Neural cell (in vitro differentiated cells): ENCODE data around the gene TADA3. TPM values are rescaled to one million over a fixed set of nuclear protein-coding genes. Genes with fewer than 3 reads are reported as not detected.

Experiments used
- H2AFZ ChIP-seq: fragments of 200-600, 300-800 bp; sonication (generic), shearing (Covaris generic); 2 replicates; pipeline ENCODE4 v1.6.0; 2014; ENCODE audit warnings: low read depth, mild to moderate bottlenecking, antibody characterized with exemption, low read length, moderate library complexity
- H3F3A ChIP-seq: fragments of 200-600 bp; shearing (Covaris generic); 2 replicates; pipeline ENCODE4 v1.6.1; 2016; ENCODE audit warnings: mild to moderate bottlenecking, moderate library complexity, mixed read lengths, antibody characterized with exemption, low read length; ENCODE audit not compliant: insufficient read depth, poor library complexity, severe bottlenecking
- H3K27ac ChIP-seq: fragments of 200-600, 300-800 bp; sonication (generic), shearing (Covaris generic); 2 replicates; pipeline ENCODE4 v1.5.1; 2014; ENCODE audit warnings: mild to moderate bottlenecking, low read length, moderate library complexity
- H3K27me3 ChIP-seq: fragments of 300-800, 200-600 bp; sonication (generic), shearing (Covaris generic); 2 replicates; pipeline ENCODE4 v1.6.0; 2014; ENCODE audit warnings: mild to moderate bottlenecking, low read depth, low read length, moderate library complexity; ENCODE audit not compliant: insufficient read depth
- H3K36me3 ChIP-seq: fragments of 300-800, 200-600 bp; sonication (generic), shearing (Covaris generic); 2 replicates; pipeline ENCODE4 v1.5.1; 2014; ENCODE audit warnings: mild to moderate bottlenecking, antibody characterized with exemption, low read length, moderate library complexity; ENCODE audit not compliant: insufficient read depth
- H3K4me2 ChIP-seq: fragments of 300-800, 200-600 bp; sonication (generic), shearing (Covaris generic); 2 replicates; pipeline ENCODE4 v1.6.0; 2014; ENCODE audit warnings: mild to moderate bottlenecking, low read length
- H3K4me3 ChIP-seq: fragments of 300-800, 200-600 bp; sonication (generic), shearing (Covaris generic); 2 replicates; pipeline ENCODE4 v1.5.1; 2014; ENCODE audit warnings: mild to moderate bottlenecking, low read length, moderate library complexity
- H3K79me2 ChIP-seq: fragments of 200-600 bp; shearing (Covaris generic); replicated peaks from 2 replicates; pipeline ENCODE4 v1.6.0; 2014; ENCODE audit warnings: mild to moderate bottlenecking, low read length, moderate library complexity; ENCODE audit not compliant: insufficient read depth
- H3K9ac ChIP-seq: fragments of 300-800, 200-600 bp; sonication (generic), shearing (Covaris generic); 2 replicates; pipeline ENCODE4 v1.6.1; 2016; ENCODE audit warnings: mild to moderate bottlenecking, low read length, mixed read lengths
- H3K9me2 ChIP-seq: fragments of 200-600 bp; shearing (Covaris generic); 2 replicates; pipeline ENCODE4 v1.6.1; 2016; ENCODE audit warnings: mild to moderate bottlenecking, low read length, mixed read lengths; ENCODE audit not compliant: insufficient read depth
- H3K9me3 ChIP-seq: fragments of 200-600, 300-800 bp; sonication (generic), shearing (Covaris generic); 2 replicates; pipeline ENCODE4 v1.6.1; 2016; ENCODE audit warnings: mild to moderate bottlenecking, mixed run types, low read length, moderate library complexity, mixed read lengths
- H4K20me1 ChIP-seq: fragments of 200-600 bp; shearing (Covaris generic); 2 replicates; pipeline ENCODE4 v1.6.1; 2016; ENCODE audit warnings: mild to moderate bottlenecking, mixed run types; ENCODE audit not compliant: insufficient read depth
- CTCF ChIP-seq: fragments of 450-650 bp; IDR thresholded peaks from 2 replicates; pipeline ENCODE4 v1.5.1; 2014; ENCODE audit warnings: antibody characterized with exemption, mild to moderate bottlenecking, moderate library complexity; ENCODE audit not compliant: poor library complexity, severe bottlenecking
- EP300 ChIP-seq: fragments of 450-650 bp; conservative IDR thresholded peaks from 2 replicates; pipeline ENCODE4 v1.6.1; 2014; ENCODE audit warnings: antibody characterized with exemption, mild to moderate bottlenecking, moderate library complexity; ENCODE audit not compliant: poor library complexity, severe bottlenecking
- EZH2 ChIP-seq: fragments of 200-600, 300-800 bp; shearing (Covaris generic), sonication (generic); IDR thresholded peaks from 2 replicates; pipeline ENCODE4 v1.6.1; 2014; ENCODE audit warnings: antibody characterized with exemption, low read length, borderline replicate concordance, mild to moderate bottlenecking; ENCODE audit not compliant: insufficient read depth, poor library complexity, severe bottlenecking
- MXI1 ChIP-seq: fragments of 450-650 bp; conservative IDR thresholded peaks from 2 replicates; pipeline ENCODE4 v1.6.1; 2014; ENCODE audit warnings: antibody characterized with exemption, mild to moderate bottlenecking; ENCODE audit not compliant: poor library complexity, severe bottlenecking
- POLR2AphosphoS5 ChIP-seq: IDR thresholded peaks from 2 replicates; pipeline ENCODE4 v1.6.1; 2012
- RAD21 ChIP-seq: fragments of 450-650 bp; conservative IDR thresholded peaks from 2 replicates; pipeline ENCODE4 v1.6.1; 2014; ENCODE audit warnings: antibody characterized with exemption, mild to moderate bottlenecking, moderate library complexity
- REST ChIP-seq: IDR thresholded peaks from 2 replicates; pipeline ENCODE4 v1.6.1; 2012; ENCODE audit warnings: borderline replicate concordance
- SMC3 ChIP-seq: fragments of 450-650 bp; conservative IDR thresholded peaks from 2 replicates; pipeline ENCODE4 v1.6.1; 2014; ENCODE audit warnings: antibody characterized with exemption, mild to moderate bottlenecking, moderate library complexity; ENCODE audit not compliant: poor library complexity
- TAF1 ChIP-seq: IDR thresholded peaks from 2 replicates; pipeline ENCODE4 v1.6.1; 2012; ENCODE audit warnings: low read depth
- polyA plus RNA-seq: library from polyadenylated mRNA; depleted of rRNA; stranded (reverse); fragments of >200 nt; gene quantifications from 2 replicates; pipeline ENCODE4 v1.2.3, GENCODE V29; 2014

TADA3 gene
- polyA plus RNA-seq, 1 donor from 2014 or later = 55.4 TPM

- no peaks in the 10 kb centered on the region for H3K27me3 ChIP-seq
- H3K27ac ChIP-seq = no peak overlapping the region
- H3K9ac ChIP-seq = no peak overlapping the region
- H3K9me2 ChIP-seq = no peaks in the 10 kb centered on the region
- no peaks in the 10 kb centered on the region for H3F3A ChIP-seq
- H3K79me2 ChIP-seq = no peaks in the 10 kb centered on the region
- no peaks in the 10 kb centered on the region for H3K36me3 ChIP-seq
- no peak overlapping the region for H2AFZ ChIP-seq
- H4K20me1 ChIP-seq = no peaks in the 10 kb centered on the region
- H3K9me3 ChIP-seq = no peaks in the 10 kb centered on the region
- TF ChIP-seq EP300 (no peak), POLR2AphosphoS5 (no peak), RAD21 (no peak), MXI1 (no peak), TAF1 (no peak), CTCF (no peak), SMC3 (no peak), REST (no peak), EZH2 (no peak)
- H3K4me3 ChIP-seq = no peak overlapping the region
- H3K4me2 ChIP-seq = no peak overlapping the region
Observed at GRCh38 chr3:9831253-9831652, 39.0 kb upstream of the TADA3 start.

GRCh38 chr3:9828801-9829755, 36.8 kb upstream of the TADA3 start:
- Histone ChIP-seq H3K4me2 (no peak overlapping the region), H2AFZ (no peak overlapping the region), H3K27me3 (no peaks in the 10 kb centered on the region), H3K36me3 (no peaks in the 10 kb centered on the region), H3F3A (no peaks in the 10 kb centered on the region), H3K4me3 (no peak overlapping the region), H3K9me2 (no peaks in the 10 kb centered on the region), H3K79me2 (no peaks in the 10 kb centered on the region), H4K20me1 (no peaks in the 10 kb centered on the region), H3K9ac (no peak overlapping the region), H3K27ac (no peak overlapping the region), H3K9me3 (no peaks in the 10 kb centered on the region)
- TF ChIP-seq RAD21 (no peak), MXI1 (no peak), EZH2 (no peak), TAF1 (no peak), REST (no peak), EP300 (no peak)
